Choroid plexus epithelial cell (primary cell): ENCODE measurements around the gene STAMBPL1.

Experiments used
- DNase-seq: peaks from one replicate; pipeline ENCODE4 v3.0.0-alpha.2; 2010; ENCODE audit warnings: low read depth
- H3K4me3 ChIP-seq: 2 replicates; pipeline ENCODE4 v1.5.1; 2011; ENCODE audit warnings: low read depth, mild to moderate bottlenecking, control low read depth, low read length, moderate library complexity
- CTCF ChIP-seq: conservative IDR thresholded peaks from 2 replicates; pipeline ENCODE4 v1.5.1; 2011; ENCODE audit warnings: low read depth, mild to moderate bottlenecking, control low read depth, inconsistent platforms, low read length, moderate library complexity

STAMBPL1 gene

DNA sequence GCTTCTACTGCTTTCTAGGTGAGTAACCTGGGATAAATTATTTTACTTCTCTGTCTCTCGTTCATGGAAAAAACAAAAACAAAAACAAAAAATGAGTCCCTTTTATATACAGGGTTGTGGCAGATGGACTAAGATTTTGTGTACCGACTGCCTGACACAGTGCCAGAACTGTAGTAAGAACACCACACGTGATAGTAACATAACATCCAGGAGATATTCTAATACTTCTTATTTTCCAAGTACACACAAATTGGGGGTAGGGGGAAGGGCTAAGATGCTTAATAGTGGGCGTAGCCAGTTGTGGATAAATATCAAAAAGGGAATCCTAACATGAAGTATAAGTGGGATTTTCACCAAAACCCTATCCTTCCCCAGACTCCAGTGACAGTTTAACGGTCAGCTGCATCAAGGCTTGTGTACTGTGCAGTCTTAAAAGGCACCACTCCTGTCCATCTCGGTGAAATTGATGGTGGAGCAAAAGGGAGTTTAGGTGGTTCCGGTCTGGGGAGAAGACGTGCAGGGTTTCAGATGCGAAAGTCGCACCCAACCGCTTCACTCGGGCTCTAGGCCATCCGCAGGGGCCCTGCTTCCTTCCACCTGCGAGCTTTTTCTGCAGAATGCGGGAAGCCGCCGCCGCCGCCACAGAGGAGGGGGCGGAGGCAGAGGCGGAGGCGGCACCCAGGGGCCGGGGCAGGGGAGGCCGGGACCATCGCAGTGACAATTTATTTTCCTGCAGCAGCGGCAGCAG is at the start of gene STAMBPL1:
TSS of gene STAMBPL1 (plus strand) at position 712 of the 748 bp plus-strand sequence. CDS start 21,464 bp downstream, outside the sequence.
- no peak for TF ChIP-seq CTCF
- no peak for DNase-seq
- H3K4me3 ChIP-seq, result peak within 1 kb of the TSS; percentile 90

DNA sequence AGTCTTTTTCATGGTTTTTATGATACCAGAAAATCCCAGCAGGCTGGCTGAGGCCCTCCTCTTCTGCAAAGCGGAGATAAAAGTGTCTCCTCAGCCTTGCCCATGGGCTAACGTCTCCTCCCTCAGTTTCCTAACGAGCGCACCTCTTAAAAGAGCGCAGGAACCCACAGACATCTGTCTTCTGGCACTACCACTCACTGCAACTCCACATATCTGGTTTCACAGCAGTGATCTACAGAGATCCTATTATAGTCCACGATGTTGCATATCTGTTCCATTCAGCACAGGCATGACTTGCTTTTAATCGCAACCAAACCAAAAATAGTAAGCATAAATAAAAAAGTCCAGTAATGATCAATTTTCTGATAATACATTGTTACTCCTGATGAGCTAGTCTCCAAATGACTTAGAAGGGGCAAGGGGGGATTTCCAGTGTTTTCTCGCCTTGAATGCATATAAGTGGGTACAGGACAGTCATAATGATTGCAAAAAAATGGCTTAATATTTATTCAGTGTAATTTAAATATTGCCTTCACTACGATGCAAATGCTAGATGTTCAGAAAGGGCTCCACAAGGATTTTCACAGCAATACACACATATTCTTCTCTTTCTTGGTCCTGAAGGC is 49.3 kb upstream of the STAMBPL1 start:
- no peak for TF ChIP-seq CTCF
- no peak overlapping the region for H3K4me3 ChIP-seq
- no peak for DNase-seq

DNA sequence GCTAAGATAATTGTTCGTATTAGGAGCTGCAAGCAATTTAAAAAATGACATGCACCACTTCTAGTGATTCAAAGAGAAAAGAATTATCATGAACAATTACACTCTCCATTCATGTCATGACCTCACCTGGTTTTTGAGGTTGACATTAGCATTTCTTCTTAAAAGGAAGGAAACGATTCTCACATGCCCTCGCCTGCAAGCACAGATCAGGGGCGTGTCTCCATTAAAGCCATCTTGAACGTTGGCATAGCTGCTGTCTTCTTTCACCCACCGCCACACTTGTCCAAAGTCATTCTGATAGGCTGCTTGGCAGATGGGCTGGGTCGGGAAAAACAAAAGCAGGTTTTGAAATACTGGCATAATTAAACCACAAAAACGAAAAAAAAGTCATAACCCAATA is 48.3 kb upstream of the STAMBPL1 start:
- no peak for DNase-seq
- H3K4me3 ChIP-seq, result no peak overlapping the region
- TF ChIP-seq CTCF, result no peak

- H3K4me3 ChIP-seq, result no peak overlapping the region
- TF ChIP-seq CTCF, result no peak
- DNase-seq, result no peak
Measured at GRCh38 chr10:88832376-88832775, 47.7 kb upstream of the STAMBPL1 start.

GRCh38 chr10:88833156-88833555 is 46.9 kb upstream of the STAMBPL1 start:
- H3K4me3 ChIP-seq, result no peak overlapping the region
- no peak for DNase-seq
- TF ChIP-seq CTCF, result no peak

- TF ChIP-seq CTCF, result no peak
- no peak overlapping the region for H3K4me3 ChIP-seq
Measured at GRCh38 chr10:88833723-88834122, 46.3 kb upstream of the STAMBPL1 start.

More at GRCh38 chr10:88833723-88834122, 46.3 kb upstream of the STAMBPL1 start:
- DNase-seq, result no peak
